Neural crest cell (in vitro differentiated cells): ENCODE results near the gene EML1. TPM values are rescaled to one million over a fixed set of nuclear protein-coding genes. Genes with fewer than 3 reads are reported as not detected.
A peak's percentile ranks its signal among the peaks of the same experiment; 100 is the strongest.

Source experiments
- DNase-seq: peaks from one replicate; pipeline ENCODE4 v3.0.0; 2021; ENCODE audit warnings: low read depth, mixed read lengths, low spot score
- H3K27ac Mint-ChIP-seq: one replicate; pipeline ENCODE4 v1.8.0; 2021; ENCODE audit warnings: mild to moderate bottlenecking, mixed read lengths; ENCODE audit not compliant: unreplicated experiment
- H3K27me3 Mint-ChIP-seq: 2 replicates; pipeline ENCODE4 v1.8.0; 2021; ENCODE audit warnings: low read depth, mild to moderate bottlenecking, mixed read lengths
- H3K36me3 Mint-ChIP-seq: 2 replicates; pipeline ENCODE4 v1.8.0; 2021; ENCODE audit warnings: low read depth, mild to moderate bottlenecking, mixed read lengths
- H3K4me1 Mint-ChIP-seq: 2 replicates; pipeline ENCODE4 v1.8.0; 2021; ENCODE audit warnings: mixed read lengths
- H3K4me3 Mint-ChIP-seq: one replicate; pipeline ENCODE4 v1.8.0; 2021; ENCODE audit warnings: mild to moderate bottlenecking, mixed read lengths
- H3K9me3 Mint-ChIP-seq: 2 replicates; pipeline ENCODE4 v1.8.0; 2021; ENCODE audit warnings: mixed read lengths
- CTCF ChIP-seq: fragments of 200-600 bp; sonication (generic); conservative IDR thresholded peaks from 2 replicates; pipeline ENCODE4 v1.5.0; 2021; ENCODE audit warnings: antibody characterized with exemption, mild to moderate bottlenecking
- total RNA-seq: library from RNA; stranded (reverse); gene quantifications from 2 replicates; pipeline ENCODE4 v1.2.1, GENCODE V29; 2021

EML1 gene
- total RNA-seq, 1 donor from 2014 or later, result 40.1 TPM

- H3K27me3 Mint-ChIP-seq, result no peaks in the 10 kb centered on the region
- peak overlapping the region; percentile 46 for H3K27ac Mint-ChIP-seq
- DNase-seq, result no peak
- H3K36me3 Mint-ChIP-seq, result no peaks in the 10 kb centered on the region
- no peaks in the 10 kb centered on the region for H3K9me3 Mint-ChIP-seq
- H3K4me1 Mint-ChIP-seq, result peaks cover 15% of the 10 kb centered on the region
- no peak overlapping the region for H3K4me3 Mint-ChIP-seq
- TF ChIP-seq CTCF, result no peak
Observed at GRCh38 chr14:99788713-99789112, 4.5 kb upstream of the EML1 start.

GRCh38 chr14:99789581-99789980 lies 3.6 kb upstream of the EML1 start:
- Mint-ChIP-seq H3K27ac (no peak overlapping the region), H3K36me3 (no peaks in the 10 kb centered on the region), H3K4me1 (peaks cover 21% of the 10 kb centered on the region)

GRCh38 chr14:99790201-99790977 lies 2.8 kb upstream of the EML1 start:
- no peak for DNase-seq
- Mint-ChIP-seq H3K36me3 (no peaks in the 10 kb centered on the region), H3K4me1 (peaks cover 30% of the 10 kb centered on the region), H3K4me3 (peak overlapping the region; percentile 29), H3K9me3 (no peaks in the 10 kb centered on the region), H3K27ac (no peak overlapping the region), H3K27me3 (no peaks in the 10 kb centered on the region)
- no peak for TF ChIP-seq CTCF

More at GRCh38 chr14:99789581-99789980, 3.6 kb upstream of the EML1 start:
- Mint-ChIP-seq H3K4me3 (no peak overlapping the region), H3K27me3 (no peaks in the 10 kb centered on the region), H3K9me3 (no peaks in the 10 kb centered on the region)
- DNase-seq, result no peak
- TF ChIP-seq CTCF, result no peak

- peaks cover 2% of the 10 kb centered on the region for H3K36me3 Mint-ChIP-seq
- peaks cover 31% of the 10 kb centered on the region for H3K4me1 Mint-ChIP-seq
- H3K27ac Mint-ChIP-seq, result no peak overlapping the region
- DNase-seq, result no peak
- TF ChIP-seq CTCF, result no peak
- no peaks in the 10 kb centered on the region for H3K27me3 Mint-ChIP-seq
- no peaks in the 10 kb centered on the region for H3K9me3 Mint-ChIP-seq
- H3K4me3 Mint-ChIP-seq, result peak overlapping the region; percentile 67
Observed at GRCh38 chr14:99790978-99791376, 2.2 kb upstream of the EML1 start.

GRCh38 chr14:99791476-99792209 lies 1.6 kb upstream of the EML1 start:
- TF ChIP-seq CTCF, result no peak
- H3K36me3 Mint-ChIP-seq, result peaks cover 2% of the 10 kb centered on the region
- DNase-seq, result no peak
- H3K4me1 Mint-ChIP-seq, result peaks cover 31% of the 10 kb centered on the region
- no peaks in the 10 kb centered on the region for H3K27me3 Mint-ChIP-seq
- H3K9me3 Mint-ChIP-seq, result no peaks in the 10 kb centered on the region
- H3K4me3 Mint-ChIP-seq, result peak overlapping the region; percentile 67
- H3K27ac Mint-ChIP-seq, result no peak overlapping the region
